CD14-positive monocyte (primary cell): Measurements from ENCODE around the gene ZNF473. TPM values are rescaled to one million over a fixed set of nuclear protein-coding genes. Genes with fewer than 3 reads are reported as not detected.

Source experiments
- DNase-seq, 3 donors: peaks; one replicate each; pipeline ENCODE4 v3.0.0-alpha.2; 2011 to 2022
- H2AFZ ChIP-seq: 2 replicates; pipeline ENCODE4 v1.6.0; 2012; ENCODE audit warnings: mild to moderate bottlenecking, low read depth, low read length, inconsistent platforms; ENCODE audit not compliant: insufficient read depth, poor library complexity, severe bottlenecking
- H3K27ac ChIP-seq, 2 donors: 1 replicate in 1 of 2; 2 replicates in 1 of 2; pipeline ENCODE4 v1.5.1; 2012 to 2013; ENCODE audit warnings: low read length in 2 of 2, control low read depth in 1 of 2, inconsistent platforms in 1 of 2, low read depth in 1 of 2, mild to moderate bottlenecking in 1 of 2
- H3K27me3 ChIP-seq, 2 donors: one replicate each; pipeline versions ENCODE4 v1.6.0 to v1.6.1; 2011 to 2013; ENCODE audit warnings: low read length in 2 of 2; ENCODE audit not compliant: control insufficient read depth in 2 of 2, insufficient read depth in 2 of 2
- H3K36me3 ChIP-seq, 2 donors: replicated peaks in 1 of 2; 1 replicate in 1 of 2; 2 replicates in 1 of 2; pipeline versions ENCODE4 v1.5.1 to v1.6.1; 2012 to 2013; ENCODE audit warnings: low read length in 2 of 2, control low read depth in 1 of 2, inconsistent platforms in 1 of 2, mild to moderate bottlenecking in 1 of 2; ENCODE audit not compliant: insufficient read depth in 2 of 2, control insufficient read depth in 1 of 2
- H3K4me1 ChIP-seq, 2 donors: 1 replicate in 1 of 2; 2 replicates in 1 of 2; pipeline versions ENCODE4 v1.5.1 to v1.6.1; 2012 to 2013; ENCODE audit warnings: low read length in 2 of 2, control low read depth in 1 of 2, inconsistent platforms in 1 of 2, mild to moderate bottlenecking in 1 of 2, moderate library complexity in 1 of 2; ENCODE audit not compliant: insufficient read depth in 2 of 2, control insufficient read depth in 1 of 2
- H3K4me2 ChIP-seq: replicated peaks from 2 replicates; pipeline ENCODE3; 2012; ENCODE audit warnings: low read length, moderate library complexity, mild to moderate bottlenecking; ENCODE audit not compliant: poor library complexity, severe bottlenecking; ENCODE audit errors: extremely low read depth
- H3K4me3 ChIP-seq, 3 experiments: fragments of 200-600 bp in 1 of 3; sonication (generic) in 1 of 3; replicated peaks in 1 of 3; 1 replicate in 2 of 3; 2 replicates in 1 of 3; pipeline ENCODE4 v1.5.1; 2011 to 2013; ENCODE audit warnings: low read length in 3 of 3, mild to moderate bottlenecking in 3 of 3, control low read depth in 2 of 3, low read depth in 2 of 3, inconsistent platforms in 1 of 3, moderate library complexity in 1 of 3
- H3K79me2 ChIP-seq: 2 replicates; pipeline ENCODE4 v1.6.0; 2012; ENCODE audit warnings: mild to moderate bottlenecking, control low read depth, inconsistent platforms, low read length, moderate library complexity; ENCODE audit not compliant: insufficient read depth
- H3K9ac ChIP-seq: 2 replicates; pipeline ENCODE4 v1.6.0; 2017; ENCODE audit warnings: low read length, mild to moderate bottlenecking; ENCODE audit not compliant: insufficient read depth, poor library complexity, severe bottlenecking
- H3K9me3 ChIP-seq, 2 donors: replicated peaks in 1 of 2; 1 replicate in 1 of 2; 2 replicates in 1 of 2; pipeline versions ENCODE4 v1.5.1 to v1.6.1; 2012 to 2013; ENCODE audit warnings: low read length in 2 of 2, control low read depth in 1 of 2; ENCODE audit not compliant: control insufficient read depth in 1 of 2, insufficient read depth in 1 of 2
- H4K20me1 ChIP-seq: 2 replicates; pipeline ENCODE4 v1.6.0; 2012; ENCODE audit warnings: mild to moderate bottlenecking, low read length, control low read depth, moderate library complexity; ENCODE audit not compliant: insufficient read depth
- H3K27ac Mint-ChIP-seq, 7 donors: one replicate each; pipeline ENCODE4 v1.8.0; 2020; ENCODE audit warnings: mild to moderate bottlenecking in 7 of 7, mixed read lengths in 7 of 7, moderate library complexity in 6 of 7, inconsistent platforms in 2 of 7
- H3K27me3 Mint-ChIP-seq, 3 donors: one replicate each; pipeline ENCODE4 v1.8.0; 2021 to 2022; ENCODE audit warnings: low read depth in 3 of 3, mild to moderate bottlenecking in 3 of 3, mixed read lengths in 3 of 3, moderate library complexity in 3 of 3, inconsistent platforms in 1 of 3
- H3K36me3 Mint-ChIP-seq, 2 donors: one replicate each; pipeline ENCODE4 v1.8.0; 2020; ENCODE audit warnings: mixed read lengths in 2 of 2, inconsistent platforms in 1 of 2, mild to moderate bottlenecking in 1 of 2
- H3K4me1 Mint-ChIP-seq: one replicate; pipeline ENCODE4 v1.8.0; 2020; ENCODE audit warnings: mild to moderate bottlenecking, mixed read lengths
- H3K4me3 Mint-ChIP-seq, 2 donors: one replicate each; pipeline ENCODE4 v1.8.0; 2020; ENCODE audit warnings: mild to moderate bottlenecking in 2 of 2, mixed read lengths in 2 of 2, moderate library complexity in 1 of 2
- H3K9me3 Mint-ChIP-seq, 7 donors: one replicate each; pipeline ENCODE4 v1.8.0; 2020 to 2022; ENCODE audit warnings: mixed read lengths in 7 of 7, mild to moderate bottlenecking in 6 of 7, moderate library complexity in 6 of 7, inconsistent platforms in 2 of 7
- CTCF ChIP-seq: fragments of 200-600 bp; IDR thresholded peaks from one replicate; pipeline ENCODE4 v1.8.0; 2022; ENCODE audit warnings: antibody characterized with exemption, mild to moderate bottlenecking
- WGBS: methylation state at CpG from one replicate; pipeline ENCODE4 v1.1.5; 2013; ENCODE audit warnings: missing lambda C conversion rate; ENCODE audit not compliant: insufficient coverage; 5-methylcytosine and 5-hydroxymethylcytosine counted together
- intact Hi-C, 2 donors: fragments of 100-400 bp; cut with micrococcal nuclease; formaldehyde crosslinking; loops; one replicate each; pipeline versions ENCODE4 v1.15.0 to v1.15.1; 2023
- polyA plus RNA-seq, 3 donors: library from polyadenylated mRNA; depleted of rRNA in 1 of 3; unstranded in 2 of 3; stranded (reverse) in 1 of 3; fragments of 300-500 nt in 2 of 3; fragments of >200 nt in 1 of 3; fragmentation: Illumina TruSeq in 2 of 3; gene quantifications; 1 replicate in 2 of 3; 2 replicates in 1 of 3; pipeline ENCODE4 v1.2.3, GENCODE V29; 2012 to 2021

ZNF473 gene
- polyA plus RNA-seq, 3 donors, result 0.73 to 2.3 (median 1.6) TPM

GRCh38 chr19:50007170-50007569, 18.6 kb upstream of the ZNF473 start:
- Mint-ChIP-seq H3K4me1 (peaks cover 17% of the 10 kb centered on the region), H3K27me3 (peaks cover 0 to 2% (median 0%) of the 10 kb centered on the region in 3 donors), H3K4me3 (no peak overlapping the region), H3K9me3 (no peaks in the 10 kb centered on the region), H3K36me3 (peaks cover 77 to 92% of the 10 kb centered on the region in 2 donors), H3K27ac (no peak overlapping the region)
- Histone ChIP-seq H2AFZ (no peak overlapping the region), H3K4me1 (peaks cover 13 to 22% of the 10 kb centered on the region in 2 donors), H3K27me3 (no peaks in the 10 kb centered on the region), H3K9ac (no peak overlapping the region), H3K9me3 (no peaks in the 10 kb centered on the region), H3K36me3 (peaks cover 74 to 93% of the 10 kb centered on the region in 2 donors), H3K79me2 (no peaks in the 10 kb centered on the region), H3K27ac (no peak overlapping the region), H3K4me2 (no peak overlapping the region), H3K4me3 (no peak overlapping the region), H4K20me1 (peaks cover 59% of the 10 kb centered on the region)
- no peak for DNase-seq
- intact Hi-C loops, result no loop called here
- no peak for TF ChIP-seq CTCF
- WGBS, result 98% methylated on average over 5 of the region's 10 CpGs

GRCh38 chr19:50007947-50008346, 17.9 kb upstream of the ZNF473 start:
- Mint-ChIP-seq H3K36me3 (peaks cover 74 to 90% of the 10 kb centered on the region in 2 donors), H3K27ac (peak overlapping the region in 2 of 7 donors; percentile 38 to 56), H3K4me3 (no peak overlapping the region)

More at GRCh38 chr19:50007947-50008346, 17.9 kb upstream of the ZNF473 start:
- TF ChIP-seq CTCF, result no peak
- Histone ChIP-seq H3K4me1 (peaks cover 13 to 22% of the 10 kb centered on the region in 2 donors), H3K79me2 (no peaks in the 10 kb centered on the region), H3K4me2 (no peak overlapping the region), H3K36me3 (peaks cover 72 to 93% of the 10 kb centered on the region in 2 donors), H3K27ac (no peak overlapping the region), H3K27me3 (no peaks in the 10 kb centered on the region), H3K4me3 (no peak overlapping the region), H3K9me3 (no peaks in the 10 kb centered on the region), H3K9ac (no peak overlapping the region), H2AFZ (no peak overlapping the region), H4K20me1 (peaks cover 52% of the 10 kb centered on the region)
- DNase-seq, result no peak
- WGBS, result 100% methylated on average over 1 of the region's 2 CpGs
- intact Hi-C loops, result no loop called here
- H3K27me3 Mint-ChIP-seq, result peaks cover 0 to 2% (median 0%) of the 10 kb centered on the region in 3 donors
- no peaks in the 10 kb centered on the region for H3K9me3 Mint-ChIP-seq
- peaks cover 17% of the 10 kb centered on the region for H3K4me1 Mint-ChIP-seq
